MCF 10A (cell line): Measurements from ENCODE around the gene CDK14. TPM values are rescaled to one million over a fixed set of nuclear protein-coding genes. Genes with fewer than 3 reads are reported as not detected.

Experiments
- BruUV-seq: library from RNA; stranded (reverse); fragments of 400-500 nt; replicated peaks from 2 replicates; lab custom pipeline; 2021; lab: Mats Ljungman, UMichigan
- CTCF ChIA-PET: fragments of 300-600 bp; sonication (Branson Sonifier 250); formaldehyde crosslinking; extraction: SDS; loops from one replicate; lab custom pipeline; 2021; ENCODE audit warnings: antibody characterized with exemption, inconsistent platforms; lab: Yijun Ruan, JAX
- POLR2A ChIA-PET: fragments of 300-600, 350-650 bp; sonication (Branson Sonifier 250); formaldehyde crosslinking; extraction: SDS; loops from one replicate; lab custom pipeline; 2020; ENCODE audit warnings: antibody characterized with exemption, inconsistent platforms; lab: Yijun Ruan, JAX
- DNase-seq: peaks from one replicate; pipeline ENCODE4 v3.0.0-alpha.2; 2018; ENCODE audit not compliant: unreplicated experiment
- H3K27ac Mint-ChIP-seq: one replicate; pipeline ENCODE4 v1.8.0; 2022; ENCODE audit warnings: mild to moderate bottlenecking, low read depth, mixed read lengths; ENCODE audit not compliant: unreplicated experiment
- H3K27me3 Mint-ChIP-seq: one replicate; pipeline ENCODE4 v1.8.0; 2022; ENCODE audit warnings: mixed read lengths; ENCODE audit not compliant: insufficient read depth, unreplicated experiment
- H3K36me3 Mint-ChIP-seq: one replicate; pipeline ENCODE4 v1.8.0; 2022; ENCODE audit warnings: mild to moderate bottlenecking, moderate library complexity, mixed read lengths; ENCODE audit not compliant: insufficient read depth, unreplicated experiment
- H3K4me1 Mint-ChIP-seq: one replicate; pipeline ENCODE4 v1.8.0; 2022; ENCODE audit warnings: mixed read lengths; ENCODE audit not compliant: insufficient read depth, unreplicated experiment
- H3K4me3 Mint-ChIP-seq: one replicate; pipeline ENCODE4 v1.8.0; 2022; ENCODE audit warnings: mild to moderate bottlenecking, moderate library complexity, mixed read lengths; ENCODE audit not compliant: unreplicated experiment
- H3K9me3 Mint-ChIP-seq: one replicate; pipeline ENCODE4 v1.8.0; 2022; ENCODE audit warnings: mixed read lengths; ENCODE audit not compliant: unreplicated experiment
- intact Hi-C: fragments of 100-400 bp; cut with micrococcal nuclease; formaldehyde crosslinking; loops from 2 replicates; pipeline ENCODE4 v1.14.1; 2022
- total RNA-seq: library from RNA; stranded (reverse); gene quantifications from 2 replicates; pipeline ENCODE4 v1.2.3, GENCODE V29; 2022
- TF ChIP-seq, protein P1 (sequence below): fragments of 200-600 bp; IDR thresholded peaks from one replicate; pipeline ENCODE4 v1.8.0; 2022; ENCODE audit warnings: antibody characterized with exemption, mild to moderate bottlenecking; ENCODE audit not compliant: unreplicated experiment

Gene CDK14
- total RNA-seq, 1 experiment from 2014 or later: 32.0 TPM

DNA sequence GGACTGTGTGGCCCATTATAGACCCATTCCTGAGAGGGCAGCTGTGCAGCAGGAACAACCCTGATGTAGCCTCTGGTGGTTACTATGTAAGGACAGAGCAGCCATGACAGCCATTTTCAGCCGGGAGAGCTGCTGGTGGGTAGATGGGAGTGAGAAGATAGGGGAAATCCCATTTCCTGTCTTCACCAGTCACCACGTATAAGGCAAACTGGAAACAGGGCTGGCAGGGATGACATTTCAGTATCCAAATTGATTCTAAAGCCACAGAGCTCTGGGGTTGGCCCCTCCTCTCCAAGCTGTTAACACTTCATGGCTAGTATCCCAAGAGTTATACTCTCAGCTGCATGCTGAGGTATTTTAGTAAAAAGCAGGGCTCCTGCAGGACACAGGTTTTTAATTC, 652.9 kb downstream of the CDK14 start:
- H3K36me3 Mint-ChIP-seq: no peaks in the 10 kb centered on the region
- no peaks in the 10 kb centered on the region for H3K9me3 Mint-ChIP-seq
- H3K4me1 Mint-ChIP-seq: peaks cover 32% of the 10 kb centered on the region
- H3K4me3 Mint-ChIP-seq: peak overlapping the region; percentile 8
- intact Hi-C loops: no loop called here
- TF ChIP-seq, protein P1, sequence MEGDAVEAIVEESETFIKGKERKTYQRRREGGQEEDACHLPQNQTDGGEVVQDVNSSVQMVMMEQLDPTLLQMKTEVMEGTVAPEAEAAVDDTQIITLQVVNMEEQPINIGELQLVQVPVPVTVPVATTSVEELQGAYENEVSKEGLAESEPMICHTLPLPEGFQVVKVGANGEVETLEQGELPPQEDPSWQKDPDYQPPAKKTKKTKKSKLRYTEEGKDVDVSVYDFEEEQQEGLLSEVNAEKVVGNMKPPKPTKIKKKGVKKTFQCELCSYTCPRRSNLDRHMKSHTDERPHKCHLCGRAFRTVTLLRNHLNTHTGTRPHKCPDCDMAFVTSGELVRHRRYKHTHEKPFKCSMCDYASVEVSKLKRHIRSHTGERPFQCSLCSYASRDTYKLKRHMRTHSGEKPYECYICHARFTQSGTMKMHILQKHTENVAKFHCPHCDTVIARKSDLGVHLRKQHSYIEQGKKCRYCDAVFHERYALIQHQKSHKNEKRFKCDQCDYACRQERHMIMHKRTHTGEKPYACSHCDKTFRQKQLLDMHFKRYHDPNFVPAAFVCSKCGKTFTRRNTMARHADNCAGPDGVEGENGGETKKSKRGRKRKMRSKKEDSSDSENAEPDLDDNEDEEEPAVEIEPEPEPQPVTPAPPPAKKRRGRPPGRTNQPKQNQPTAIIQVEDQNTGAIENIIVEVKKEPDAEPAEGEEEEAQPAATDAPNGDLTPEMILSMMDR: no peak
- H3K27me3 Mint-ChIP-seq: no peaks in the 10 kb centered on the region
- DNase-seq: peak; percentile 30
- BruUV-seq: no TSS peak
- CTCF ChIA-PET: interaction anchor here (0.6 to 2.7 kb wide), 7 partner anchors 9 to 396 kb away, joined by 3 to 10 read pairs (median 5); no protein-coding TSS in a partner anchor
- POLR2A ChIA-PET: interaction anchor here (0.6 to 2.3 kb wide), 6 partner anchors 9 to 84 kb away, joined by 3 to 15 read pairs (median 10); no protein-coding TSS in a partner anchor
- H3K27ac Mint-ChIP-seq: peak overlapping the region; percentile 80

DNA sequence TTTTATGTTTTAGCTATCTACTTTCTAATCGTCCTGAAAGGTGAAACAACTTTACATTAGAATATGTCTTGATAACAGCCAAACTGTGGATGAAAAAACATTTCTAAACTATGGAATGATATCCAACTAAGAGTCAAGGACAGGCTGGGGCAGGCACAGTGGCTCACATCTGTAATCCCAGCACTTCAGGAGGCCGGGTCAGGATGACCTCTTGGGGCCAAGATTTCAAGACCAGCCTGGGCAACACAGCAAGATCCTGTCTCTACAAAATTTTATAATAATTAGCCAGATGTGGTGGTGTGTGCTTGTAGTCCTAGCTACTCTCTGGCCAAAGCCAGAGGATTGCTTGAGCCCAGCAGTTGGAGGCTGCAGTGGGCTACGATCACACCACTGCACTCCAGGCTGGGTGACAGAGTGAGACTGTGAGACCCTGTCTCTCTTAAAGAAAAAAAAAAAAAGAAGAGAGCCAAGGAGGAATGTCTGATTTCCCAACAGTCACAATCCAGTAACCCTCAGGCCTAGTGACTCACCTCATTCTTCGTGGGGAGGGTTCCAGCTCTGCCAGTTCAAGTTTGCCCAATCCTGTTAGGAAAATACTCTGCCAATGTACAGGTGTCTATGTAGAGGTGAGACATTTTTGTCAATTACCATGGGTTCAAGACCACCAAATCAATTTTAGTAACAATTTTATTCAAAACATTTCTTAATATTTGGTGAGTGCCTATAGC, 653.5 kb downstream of the CDK14 start:
- intact Hi-C loops: no loop called here
- Mint-ChIP-seq H3K9me3 (no peaks in the 10 kb centered on the region), H3K27ac (peak overlapping the region; percentile 80), H3K4me1 (peaks cover 25% of the 10 kb centered on the region), H3K4me3 (no peak overlapping the region), H3K36me3 (no peaks in the 10 kb centered on the region), H3K27me3 (no peaks in the 10 kb centered on the region)
- ChIA-PET CTCF (interaction anchor here (0.6 to 2.7 kb wide), 10 partner anchors 9 to 623 kb away, joined by 3 to 10 read pairs (median 5); no protein-coding TSS in a partner anchor), POLR2A (interaction anchor here (0.6 to 2.3 kb wide), 9 partner anchors 7 to 308 kb away, joined by 3 to 15 read pairs (median 6); no protein-coding TSS in a partner anchor)
- peak; percentile 95 for DNase-seq
- TF ChIP-seq, protein P1: no peak
- BruUV-seq: no TSS peak

DNA sequence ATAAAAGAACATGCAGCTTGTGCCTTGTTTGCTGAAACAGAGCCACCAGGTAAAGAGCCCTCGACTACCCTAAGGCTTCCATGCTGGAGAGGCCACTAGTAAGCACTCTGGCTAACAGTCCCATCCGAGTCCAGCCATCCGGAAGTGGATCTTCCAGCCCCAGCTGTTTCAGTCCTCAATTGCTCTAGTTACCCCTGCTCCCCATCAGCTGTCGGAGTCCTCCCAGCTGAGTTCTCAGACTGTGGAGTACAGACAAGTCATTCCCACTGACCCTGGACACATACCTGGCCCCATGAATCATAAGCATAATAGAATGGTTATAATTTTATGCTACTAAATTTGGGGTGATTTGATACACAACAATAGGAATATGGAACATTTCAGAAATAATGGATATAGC, 654.6 kb downstream of the CDK14 start:
- no TSS peak for BruUV-seq
- Mint-ChIP-seq H3K9me3 (peaks cover 6% of the 10 kb centered on the region), H3K36me3 (no peaks in the 10 kb centered on the region), H3K4me3 (no peak overlapping the region), H3K27me3 (no peaks in the 10 kb centered on the region), H3K4me1 (peaks cover 24% of the 10 kb centered on the region), H3K27ac (no peak overlapping the region)
- ChIA-PET POLR2A (interaction anchor here (1.0 to 2.3 kb wide), 3 partner anchors 8 to 307 kb away, joined by 3 to 15 read pairs (median 6); no protein-coding TSS in a partner anchor), CTCF (interaction anchor here (0.8 to 2.5 kb wide), 3 partner anchors 10 to 256 kb away, joined by 5 to 8 read pairs (median 6); no protein-coding TSS in a partner anchor)
- intact Hi-C loops: no loop called here
- TF ChIP-seq, protein P1: no peak
- no peak for DNase-seq

DNA sequence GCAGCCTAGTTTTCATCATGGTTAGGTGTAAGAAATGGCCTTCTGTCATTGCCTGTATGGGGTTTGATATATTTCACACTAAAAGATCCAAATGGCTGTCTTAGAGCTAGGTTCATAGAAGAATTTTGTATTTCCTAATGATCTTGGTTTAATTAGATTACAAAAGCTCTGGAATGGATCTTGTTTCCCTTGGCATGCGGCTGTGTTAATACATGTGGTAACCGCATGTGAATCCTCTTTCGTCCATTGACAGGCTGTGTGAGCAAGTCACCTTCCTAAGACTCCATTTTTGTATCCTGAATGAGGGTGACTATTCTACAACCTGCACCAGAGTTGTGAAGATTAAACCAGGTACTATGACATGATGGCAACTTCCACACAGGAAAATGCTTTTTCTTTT, 655.8 kb downstream of the CDK14 start:
- POLR2A ChIA-PET: interaction anchor here (1.3 to 1.6 kb wide), 2 partner anchors 9 to 11 kb away, joined by 4 to 5 read pairs; no protein-coding TSS in a partner anchor
- H3K4me1 Mint-ChIP-seq: peaks cover 24% of the 10 kb centered on the region
- H3K9me3 Mint-ChIP-seq: peaks cover 15% of the 10 kb centered on the region
- no peaks in the 10 kb centered on the region for H3K36me3 Mint-ChIP-seq
- CTCF ChIA-PET: interaction anchor here (2.5 kb wide), 1 partner anchor 9 kb away, joined by 8 read pairs; no protein-coding TSS in a partner anchor
- TF ChIP-seq, protein P1: no peak
- DNase-seq: peak; percentile 27
- intact Hi-C loops: no loop called here
- no peaks in the 10 kb centered on the region for H3K27me3 Mint-ChIP-seq
- H3K4me3 Mint-ChIP-seq: no peak overlapping the region
- H3K27ac Mint-ChIP-seq: no peak overlapping the region
- BruUV-seq: no TSS peak
